Activated naive CD8-positive, alpha-beta T cell treated with anti-CD3 and anti-CD28 coated beads, Interleukin-2, amount 50 U/mL, for 16 hours (primary cell): Measurements from ENCODE around the gene BEGAIN.

Experiments
- DNase-seq: peaks from one replicate; pipeline ENCODE4 v3.0.0-alpha.2; 2020; ENCODE audit warnings: low read depth, low spot score

BEGAIN gene

GRCh38 chr14:100567877-100568163, 19.4 kb downstream of the BEGAIN start:
- no peak for DNase-seq

GRCh38 chr14:100567009-100567876, 20.0 kb downstream of the BEGAIN start:
- DNase-seq, result no peak

GRCh38 chr14:100566586-100566985, 20.6 kb downstream of the BEGAIN start:
- DNase-seq, result no peak

GRCh38 chr14:100566119-100566518, 21.1 kb downstream of the BEGAIN start:
- DNase-seq, result no peak

GRCh38 chr14:100565650-100566049, 21.6 kb downstream of the BEGAIN start:
- DNase-seq, result no peak

- no peak for DNase-seq
Observed at GRCh38 chr14:100564512-100564911, 22.7 kb downstream of the BEGAIN start.

- no peak for DNase-seq
Observed at GRCh38 chr14:100562751-100563150, 24.5 kb downstream of the BEGAIN start.

GRCh38 chr14:100561005-100561404, 26.2 kb downstream of the BEGAIN start:
- DNase-seq, result no peak

- DNase-seq, result no peak
Observed at GRCh38 chr14:100560471-100560870, 26.7 kb downstream of the BEGAIN start.

- DNase-seq, result no peak
Observed at GRCh38 chr14:100559455-100559854, 27.8 kb downstream of the BEGAIN start.

GRCh38 chr14:100558966-100559365, 28.3 kb downstream of the BEGAIN start:
- DNase-seq, result no peak

GRCh38 chr14:100558226-100558625, 29.0 kb downstream of the BEGAIN start:
- no peak for DNase-seq

GRCh38 chr14:100557658-100558057, 29.6 kb downstream of the BEGAIN start:
- DNase-seq, result no peak

GRCh38 chr14:100556936-100557505, 30.2 kb downstream of the BEGAIN start:
- no peak for DNase-seq

GRCh38 chr14:100556140-100556475, 31.1 kb downstream of the BEGAIN start:
- DNase-seq, result no peak

GRCh38 chr14:100555436-100556139, 31.6 kb downstream of the BEGAIN start:
- DNase-seq, result no peak

GRCh38 chr14:100554696-100555320, 32.4 kb downstream of the BEGAIN start:
- no peak for DNase-seq

- no peak for DNase-seq
Observed at GRCh38 chr14:100554082-100554677, 33.0 kb downstream of the BEGAIN start.

- DNase-seq, result no peak
Observed at GRCh38 chr14:100553471-100553870, 33.7 kb downstream of the BEGAIN start.

GRCh38 chr14:100552524-100553125, 34.6 kb downstream of the BEGAIN start:
- no peak for DNase-seq

GRCh38 chr14:100551056-100551455, 36.2 kb downstream of the BEGAIN start:
- no peak for DNase-seq
